Measurements from ENCODE around the gene CYB561.

CYB561 gene

GRCh38 chr17:63448655-63449054, 2.5 kb upstream of the CYB561 start:
- no peak for DNase-seq (ENCODE audit: low spot score)

GRCh38 chr17:63447471-63448009, 1.4 kb upstream of the CYB561 start:
- no peak for DNase-seq (ENCODE audit: low spot score)

DNA sequence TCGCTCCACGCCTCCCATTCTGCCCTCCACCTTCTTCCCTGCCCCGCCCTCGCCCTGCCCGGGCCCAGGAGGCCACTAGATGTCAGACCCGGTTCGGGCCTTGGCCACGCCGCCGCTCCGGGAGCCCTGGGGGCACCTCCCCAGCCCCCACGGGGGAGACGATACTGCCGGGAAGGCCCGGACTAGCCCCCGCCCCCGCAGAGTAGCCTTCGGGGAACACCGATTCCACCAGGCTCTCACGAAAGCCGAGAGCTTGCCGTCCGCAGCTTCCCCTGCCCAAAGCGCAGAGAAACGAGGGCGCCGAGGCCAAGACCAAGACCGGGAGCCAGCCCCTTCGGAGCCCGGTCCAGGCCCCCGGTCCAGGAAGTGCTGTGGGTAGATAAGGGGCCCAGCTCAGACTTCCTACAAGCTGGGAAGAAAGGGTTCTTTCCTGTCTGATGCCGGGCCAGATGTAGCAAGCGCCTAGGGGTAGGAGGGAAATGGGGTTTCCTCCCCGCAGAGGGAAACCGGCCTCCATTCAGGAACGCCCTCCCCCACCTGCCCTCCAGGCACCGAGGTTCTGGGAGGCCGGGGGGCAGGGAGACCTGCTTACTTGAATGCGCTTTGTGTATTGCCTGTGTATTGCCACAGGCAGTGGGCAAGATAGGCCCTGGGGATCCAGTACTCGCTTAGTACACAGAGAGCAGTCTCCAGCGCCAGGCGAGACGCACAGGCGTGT, 806 bp upstream of the CYB561 start:
- peak; percentile 73 for DNase-seq (ENCODE audit: low spot score)

DNA sequence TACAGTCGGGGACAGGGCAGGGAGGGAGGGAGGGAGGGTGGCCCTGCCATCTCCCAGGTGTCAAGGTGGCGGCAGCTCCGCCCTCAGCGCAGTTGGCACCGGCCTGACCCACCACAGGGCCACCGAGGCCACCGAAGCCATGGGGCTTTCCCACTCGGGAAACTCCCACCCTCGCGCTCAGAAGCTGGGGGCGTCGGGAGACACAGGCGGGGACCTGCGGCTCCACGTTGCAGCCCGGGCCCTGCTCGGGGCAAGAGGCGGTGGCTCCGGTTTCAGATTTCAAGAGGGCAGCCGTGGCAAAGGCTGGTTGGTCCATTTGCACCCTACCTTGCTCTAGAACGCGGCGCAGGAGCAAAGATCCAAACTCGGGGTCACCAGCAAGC, 544 bp downstream of the CYB561 start:
- DNase-seq (ENCODE audit: low spot score) = peak; percentile 42

- no peak for DNase-seq (ENCODE audit: low spot score)
Observed at GRCh38 chr17:63445065-63445464, 1.0 kb downstream of the CYB561 start.

DNA sequence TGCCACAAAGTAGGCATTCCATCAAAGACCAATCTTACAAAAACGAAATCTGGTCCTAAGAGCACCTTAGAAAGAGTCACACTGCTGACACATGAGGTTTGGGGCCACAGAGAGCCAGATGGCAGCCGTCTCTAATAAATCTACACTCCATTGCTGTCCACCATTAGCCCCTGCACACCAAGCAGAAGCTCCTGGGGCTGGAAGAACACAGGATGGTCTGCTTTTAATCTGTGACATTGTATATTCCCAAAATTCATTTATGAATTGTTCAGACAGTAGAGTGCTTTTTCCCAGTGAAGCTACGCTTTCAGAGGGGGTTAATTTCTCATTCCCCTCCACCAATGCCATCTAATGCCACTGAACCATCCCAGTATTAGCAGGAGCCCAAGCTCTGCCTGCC, 1.6 kb downstream of the CYB561 start:
- no peak for DNase-seq (ENCODE audit: low spot score)

DNA sequence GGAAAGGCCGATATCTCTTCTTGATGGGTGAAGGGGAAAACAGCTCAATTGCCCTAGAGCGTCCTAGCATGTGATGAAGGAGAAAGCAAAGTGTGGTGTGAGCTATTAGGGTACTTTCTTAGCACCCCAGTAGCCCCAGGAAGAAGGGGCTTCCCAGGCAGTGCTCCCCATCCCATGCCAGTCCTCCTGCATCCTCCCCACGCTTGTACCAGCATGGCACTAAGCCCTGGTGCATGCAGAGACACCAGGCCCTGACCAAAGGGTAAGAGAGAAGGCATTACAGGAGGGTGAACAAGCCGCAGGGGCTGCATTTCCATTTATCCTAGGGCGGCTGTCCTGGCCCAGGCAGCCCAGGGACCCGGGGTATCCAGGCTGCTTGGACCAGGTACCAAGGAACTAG, 3.1 kb downstream of the CYB561 start:
- DNase-seq (ENCODE audit: low spot score) = no peak

DNA sequence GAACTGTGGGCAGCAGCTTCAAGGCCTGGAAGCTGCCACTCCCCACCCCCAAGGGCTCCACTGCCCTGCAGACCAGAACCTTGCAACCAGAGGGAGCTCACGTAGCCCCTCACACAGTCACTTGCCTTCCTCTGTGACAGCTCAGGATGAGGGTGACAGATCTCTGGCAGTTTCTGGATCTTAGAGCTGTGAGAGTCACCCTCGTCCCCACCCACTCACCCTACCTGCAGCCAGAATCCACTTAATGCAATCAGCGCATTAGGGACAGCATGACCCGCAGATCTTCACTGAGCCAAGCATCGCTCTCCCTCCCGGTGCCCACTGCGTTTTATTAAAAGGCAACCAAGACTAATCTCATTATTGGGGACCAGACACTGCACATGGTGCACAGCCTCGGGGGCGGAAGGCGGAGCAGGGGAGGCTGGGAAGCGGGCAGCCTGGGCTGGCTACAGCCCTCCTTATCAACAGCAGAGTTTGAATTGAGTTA, 3.5 kb downstream of the CYB561 start:
- DNase-seq (ENCODE audit: low spot score) = no peak

DNA sequence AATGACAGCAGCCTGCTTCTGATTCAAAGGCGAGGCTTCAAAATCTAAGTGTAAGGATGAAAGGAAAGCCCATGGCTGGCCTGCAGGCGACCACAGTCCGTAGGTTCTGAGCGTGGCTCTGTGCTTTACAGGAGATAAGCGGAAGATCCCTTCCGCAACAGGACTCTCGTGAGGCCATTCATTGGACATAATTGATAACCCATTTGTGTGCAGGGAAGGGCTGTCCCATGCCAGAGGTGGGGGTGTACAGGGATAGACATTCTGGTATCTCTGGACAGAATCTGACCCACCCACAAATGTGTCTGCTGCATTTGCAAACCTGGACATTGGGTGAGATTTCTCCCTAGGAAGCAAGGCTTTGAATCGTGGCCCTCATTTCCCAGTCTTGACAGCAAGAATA, 4.0 kb downstream of the CYB561 start:
- DNase-seq (ENCODE audit: low spot score) = no peak

DNA sequence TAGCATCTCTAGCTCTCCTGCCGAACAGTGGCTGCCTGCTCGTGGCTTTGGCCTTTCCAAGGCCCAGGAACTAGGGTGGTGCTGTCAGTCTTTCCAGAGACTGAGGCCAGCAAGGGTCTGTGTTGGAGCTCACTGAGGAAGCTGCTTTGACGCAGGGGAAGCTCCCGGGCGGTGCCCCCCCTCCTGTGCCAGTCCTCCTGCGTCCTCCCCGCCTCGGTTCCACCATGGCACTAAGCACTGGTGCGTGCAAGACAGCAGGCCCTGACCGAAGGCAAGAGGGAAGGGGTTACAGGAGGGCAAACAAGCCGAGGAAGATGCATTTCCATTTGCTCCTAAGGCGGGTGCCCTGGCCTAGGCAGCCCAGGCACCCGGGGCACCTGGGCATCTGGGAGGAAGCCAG, 4.5 kb downstream of the CYB561 start:
- no peak for DNase-seq (ENCODE audit: low spot score)

DNA sequence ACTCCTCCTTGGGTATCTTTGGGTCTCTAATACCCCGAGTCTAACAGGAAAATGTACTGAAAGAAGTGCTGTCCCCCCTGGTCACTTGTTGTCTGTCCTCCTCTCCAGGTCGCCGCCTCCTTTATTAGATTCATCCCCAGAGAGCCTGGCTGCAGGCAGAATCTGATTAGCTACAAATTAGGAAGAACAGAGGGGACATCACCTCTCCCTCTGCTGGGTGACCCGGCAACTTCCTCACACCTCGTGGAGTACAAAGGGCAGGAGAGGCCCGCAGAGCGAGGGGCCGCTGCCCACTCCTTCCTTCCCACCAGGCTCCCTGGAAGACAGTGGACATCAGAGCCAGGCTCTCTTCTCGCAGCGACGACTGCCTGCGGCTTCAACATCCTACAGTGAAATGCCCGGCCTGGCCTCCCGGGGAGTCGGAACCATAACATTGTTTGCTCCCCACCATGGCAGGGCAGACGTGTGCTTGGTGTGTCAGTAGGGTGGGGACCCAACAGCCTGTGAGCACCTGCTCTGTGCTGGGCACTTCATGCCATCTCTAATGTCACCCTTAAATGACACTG, 5.3 kb downstream of the CYB561 start:
- no peak for DNase-seq (ENCODE audit: low spot score)

DNA sequence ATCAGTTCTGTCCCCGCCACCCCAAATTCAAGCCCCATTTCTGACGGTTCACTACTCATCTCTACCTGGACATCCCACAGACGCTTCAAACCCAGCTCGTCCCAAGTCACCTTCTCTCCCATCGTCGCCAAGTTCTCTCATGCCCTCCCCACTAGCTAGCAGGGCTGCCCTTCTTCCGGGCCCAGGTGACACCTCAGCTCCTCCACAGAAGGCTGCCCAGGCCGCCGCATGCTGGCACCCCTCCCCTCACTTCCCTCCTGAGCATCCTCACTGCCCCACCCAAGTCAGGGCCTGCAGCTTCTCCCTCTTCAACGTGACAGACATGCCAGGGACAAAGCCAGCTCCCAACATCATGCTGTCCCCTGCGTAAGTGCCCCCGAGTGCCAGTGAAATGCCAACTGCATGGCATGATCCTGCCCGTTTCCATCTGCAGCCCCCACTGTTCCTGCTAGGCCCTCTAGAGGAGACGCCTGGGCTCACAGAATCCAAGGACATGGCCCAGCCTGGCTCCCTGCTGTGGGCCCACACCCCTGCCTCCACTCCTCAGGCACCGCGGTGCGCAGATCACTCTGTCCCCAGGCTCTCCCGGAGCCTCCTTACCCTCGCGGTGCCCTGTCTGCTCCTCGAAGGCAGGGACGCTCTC, 5.9 kb downstream of the CYB561 start:
- no peak for DNase-seq (ENCODE audit: low spot score)

- peak; percentile 51 for DNase-seq (ENCODE audit: low spot score)
Observed at GRCh38 chr17:63439687-63440086, 6.4 kb downstream of the CYB561 start.

GRCh38 chr17:63438092-63439051, 7.7 kb downstream of the CYB561 start:
- no peak for DNase-seq (ENCODE audit: low spot score)

DNA sequence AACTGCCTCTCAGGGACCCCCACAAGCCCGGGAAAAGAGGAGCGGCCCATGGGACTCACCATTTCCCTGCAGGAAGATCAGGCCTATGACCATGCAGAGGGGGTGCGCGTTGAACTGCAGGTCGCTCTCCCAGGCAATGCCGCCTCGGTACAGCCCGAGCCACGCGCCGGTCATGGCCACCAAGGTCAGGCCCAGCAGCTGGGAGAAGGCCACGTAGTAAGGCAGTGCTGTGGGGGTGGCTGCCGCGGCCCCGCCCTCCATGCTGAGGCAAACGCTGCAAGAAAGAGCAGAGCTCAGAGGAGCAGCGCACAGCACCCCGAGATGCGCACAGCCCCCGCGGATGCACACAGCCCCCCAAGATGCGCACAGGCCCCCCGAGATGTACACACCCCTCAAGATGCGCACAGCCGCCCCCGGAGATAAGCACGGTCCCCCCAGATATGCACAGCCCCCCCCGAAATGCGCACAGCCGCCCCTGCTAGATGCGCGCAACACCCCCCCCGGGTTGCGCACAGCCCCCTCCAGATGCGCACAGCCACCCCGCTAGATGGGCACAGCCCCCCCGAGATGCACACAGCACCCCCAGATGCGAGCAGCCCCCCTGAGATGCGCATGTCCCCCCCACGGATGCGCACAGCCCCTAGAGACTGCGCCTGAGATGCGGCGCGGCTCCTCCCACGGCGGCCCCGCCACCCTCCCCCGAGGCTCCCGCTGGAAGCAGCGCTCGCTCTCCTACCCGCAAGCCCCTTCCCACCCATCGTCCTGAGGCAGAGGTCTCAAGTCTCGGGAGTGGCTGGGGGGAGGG, 8.6 kb downstream of the CYB561 start:
- no peak for DNase-seq (ENCODE audit: low spot score)

DNA sequence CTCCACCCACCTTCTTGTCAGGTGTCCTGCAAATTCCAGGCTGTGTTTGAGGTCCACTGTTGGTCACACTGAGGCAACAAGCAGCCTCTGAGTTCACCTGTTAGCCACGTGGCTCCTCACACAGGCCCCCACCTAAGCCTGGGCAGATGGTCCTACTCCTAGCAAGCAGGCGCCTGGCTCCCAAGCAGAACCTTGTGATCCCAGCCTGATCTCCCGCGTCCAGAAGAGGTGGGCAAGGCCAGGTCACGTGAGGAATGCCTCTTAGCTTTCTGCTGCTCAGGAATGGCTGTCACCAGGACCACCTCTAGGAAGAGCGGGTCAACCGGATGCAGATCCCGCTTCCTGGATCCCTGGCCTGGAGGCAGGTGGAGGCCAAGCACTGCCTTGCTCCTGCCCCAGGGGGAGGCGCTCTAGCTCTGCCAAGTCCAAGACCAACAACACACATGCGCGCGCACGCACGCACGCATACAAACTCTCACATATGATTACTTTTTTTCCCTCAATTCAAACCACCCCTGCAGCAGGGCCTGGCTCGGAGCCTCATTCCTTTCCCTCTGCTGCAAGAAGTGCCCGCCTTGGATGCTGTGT, 9.5 kb downstream of the CYB561 start:
- DNase-seq (ENCODE audit: low spot score) = no peak

GRCh38 chr17:63435681-63436522, 10.2 kb downstream of the CYB561 start:
- no peak for DNase-seq (ENCODE audit: low spot score)

- DNase-seq (ENCODE audit: low spot score) = peak; percentile 62
Observed at GRCh38 chr17:63434951-63435571, 11.0 kb downstream of the CYB561 start.

Measured in AG08395 (cell line).